C4-2B (cell line): ENCODE results near the gene RNF150.

Experiments used
- CTCF ChIP-seq: fragments of 450-650 bp; conservative IDR thresholded peaks from 2 replicates; pipeline ENCODE4 v1.5.1; 2017; ENCODE audit warnings: mild to moderate bottlenecking
- ZFX ChIP-seq: fragments of 450-650 bp; IDR thresholded peaks from 2 replicates; pipeline ENCODE4 v1.6.1; 2017

GRCh38 chr4:141133999-141134995 is 1.0 kb upstream of the RNF150 start:
- TF ChIP-seq CTCF (no peak), ZFX (no peak)
